ENCODE data around the gene SCD.
A peak's percentile ranks its signal among the peaks of the same experiment; 100 is the strongest.
"Not testable (repeated sequence)": the region's sequence is repeated elsewhere in the genome, so short reads cannot be mapped to it uniquely, and the experiment has no call there.

Gene SCD

DNA sequence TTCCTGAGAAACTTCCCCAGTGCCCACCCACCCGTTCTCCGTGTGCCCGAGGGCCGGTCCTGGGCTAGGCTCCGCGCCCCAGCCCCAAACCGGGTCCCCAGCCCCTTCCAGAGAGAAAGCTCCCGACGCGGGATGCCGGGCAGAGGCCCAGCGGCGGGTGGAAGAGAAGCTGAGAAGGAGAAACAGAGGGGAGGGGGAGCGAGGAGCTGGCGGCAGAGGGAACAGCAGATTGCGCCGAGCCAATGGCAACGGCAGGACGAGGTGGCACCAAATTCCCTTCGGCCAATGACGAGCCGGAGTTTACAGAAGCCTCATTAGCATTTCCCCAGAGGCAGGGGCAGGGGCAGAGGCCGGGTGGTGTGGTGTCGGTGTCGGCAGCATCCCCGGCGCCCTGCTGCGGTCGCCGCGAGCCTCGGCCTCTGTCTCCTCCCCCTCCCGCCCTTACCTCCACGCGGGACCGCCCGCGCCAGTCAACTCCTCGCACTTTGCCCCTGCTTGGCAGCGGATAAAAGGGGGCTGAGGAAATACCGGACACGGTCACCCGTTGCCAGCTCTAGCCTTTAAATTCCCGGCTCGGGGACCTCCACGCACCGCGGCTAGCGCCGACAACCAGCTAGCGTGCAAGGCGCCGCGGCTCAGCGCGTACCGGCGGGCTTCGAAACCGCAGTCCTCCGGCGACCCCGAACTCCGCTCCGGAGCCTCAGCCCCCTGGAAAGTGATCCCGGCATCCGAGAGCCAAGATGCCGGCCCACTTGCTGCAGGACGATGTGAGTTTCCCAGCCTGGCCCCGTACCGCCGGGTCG, at the start of gene SCD:
Gene SCD, plus strand, starts transcription at position 469 of the 803 bp plus-strand sequence. Its CDS starts 272 bp downstream, at position 741.
- DNase-seq = peak; percentile 93

DNA sequence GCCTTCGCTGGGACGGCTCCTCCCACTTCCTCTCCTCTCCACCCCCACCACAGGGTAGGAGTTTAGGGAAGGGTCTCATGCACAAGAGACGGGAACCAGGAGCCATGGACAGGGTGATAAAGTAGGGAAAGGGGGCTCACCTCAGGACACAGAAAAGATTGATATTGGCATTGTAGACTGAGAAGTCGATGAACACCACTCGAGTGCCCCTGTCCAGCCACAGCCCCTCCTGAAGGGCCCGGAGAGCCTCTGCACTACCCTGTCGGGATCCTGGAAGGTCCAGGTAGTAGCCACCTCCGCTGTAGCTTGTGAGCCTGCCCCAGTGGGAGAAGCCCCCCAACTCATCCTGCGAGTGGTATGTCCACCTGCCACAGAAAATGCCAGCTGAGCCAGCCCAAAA, 49.8 kb upstream of the SCD start:
- DNase-seq = no peak

GRCh38 chr10:100301123-100301522, 45.9 kb upstream of the SCD start:
- not testable (repeated sequence) for DNase-seq

- DNase-seq = peak; percentile 44
Measured at GRCh38 chr10:100303724-100304319, 43.2 kb upstream of the SCD start.

GRCh38 chr10:100304414-100304813, 42.6 kb upstream of the SCD start:
- no peak for DNase-seq

GRCh38 chr10:100306861-100307260, 40.2 kb upstream of the SCD start:
- no peak for DNase-seq

DNA sequence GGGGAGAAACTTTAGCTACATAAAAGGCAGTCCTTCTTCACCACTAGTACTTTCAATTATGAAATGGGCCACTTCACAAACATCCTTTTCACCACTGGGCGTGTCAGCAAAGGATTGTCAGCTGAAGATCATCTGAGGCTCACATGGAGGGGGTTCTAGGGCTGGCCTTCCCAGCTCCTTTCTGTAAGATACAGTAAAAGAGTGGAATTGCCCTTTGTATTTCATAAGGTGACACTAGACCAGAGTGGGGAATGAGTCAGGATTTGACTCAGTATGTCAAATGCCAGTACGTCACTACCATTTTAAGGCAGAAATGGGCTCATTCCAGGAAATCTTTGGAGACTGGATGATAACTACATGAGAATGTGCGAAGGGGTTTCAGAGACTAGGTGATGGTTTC, 39.3 kb upstream of the SCD start:
- DNase-seq = peak; percentile 80

- DNase-seq = no peak
Measured at GRCh38 chr10:100311298-100311697, 35.7 kb upstream of the SCD start.

- no peak for DNase-seq
Measured at GRCh38 chr10:100315615-100316014, 31.4 kb upstream of the SCD start.

DNA sequence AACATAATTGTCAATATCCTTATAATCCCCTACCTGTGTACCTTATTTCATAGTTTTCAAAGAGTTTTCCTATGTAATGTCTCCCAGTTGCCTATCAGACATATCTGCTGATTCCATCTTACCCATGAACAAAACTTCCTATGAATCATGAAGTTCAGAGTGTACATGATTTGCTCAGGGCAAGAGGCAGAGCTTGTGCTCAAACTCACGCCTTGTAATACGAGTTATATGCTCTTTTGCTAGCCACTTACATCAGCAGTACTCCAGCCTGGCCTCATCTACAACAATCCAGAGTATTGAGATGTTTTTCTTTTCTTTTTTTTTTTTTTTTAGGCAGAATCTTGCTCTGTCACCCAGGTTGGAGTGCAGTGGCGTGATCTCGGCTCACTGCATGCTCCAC, 28.8 kb upstream of the SCD start:
- DNase-seq = no peak

GRCh38 chr10:100319707-100320402, 27.2 kb upstream of the SCD start:
- no peak for DNase-seq

DNA sequence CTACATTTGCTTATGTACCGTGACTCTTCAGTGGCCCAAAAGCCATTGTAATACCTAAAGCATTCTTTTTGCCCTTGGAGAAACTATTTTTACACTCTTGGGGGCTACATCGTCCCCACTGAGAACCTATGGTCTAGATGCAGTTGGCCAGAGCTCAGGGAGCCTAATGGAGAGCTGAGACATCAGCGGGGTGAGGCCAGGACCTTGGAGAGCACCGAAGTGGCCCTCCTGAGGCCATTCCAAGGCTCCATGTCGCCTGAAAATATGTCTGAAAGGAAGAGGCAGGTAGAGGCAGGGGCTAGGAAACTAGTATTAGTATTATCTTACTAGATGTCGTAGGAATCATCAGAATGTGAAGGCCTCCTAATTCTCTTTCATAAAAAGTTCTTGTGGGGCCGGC, 21.9 kb upstream of the SCD start:
- DNase-seq = no peak

DNA sequence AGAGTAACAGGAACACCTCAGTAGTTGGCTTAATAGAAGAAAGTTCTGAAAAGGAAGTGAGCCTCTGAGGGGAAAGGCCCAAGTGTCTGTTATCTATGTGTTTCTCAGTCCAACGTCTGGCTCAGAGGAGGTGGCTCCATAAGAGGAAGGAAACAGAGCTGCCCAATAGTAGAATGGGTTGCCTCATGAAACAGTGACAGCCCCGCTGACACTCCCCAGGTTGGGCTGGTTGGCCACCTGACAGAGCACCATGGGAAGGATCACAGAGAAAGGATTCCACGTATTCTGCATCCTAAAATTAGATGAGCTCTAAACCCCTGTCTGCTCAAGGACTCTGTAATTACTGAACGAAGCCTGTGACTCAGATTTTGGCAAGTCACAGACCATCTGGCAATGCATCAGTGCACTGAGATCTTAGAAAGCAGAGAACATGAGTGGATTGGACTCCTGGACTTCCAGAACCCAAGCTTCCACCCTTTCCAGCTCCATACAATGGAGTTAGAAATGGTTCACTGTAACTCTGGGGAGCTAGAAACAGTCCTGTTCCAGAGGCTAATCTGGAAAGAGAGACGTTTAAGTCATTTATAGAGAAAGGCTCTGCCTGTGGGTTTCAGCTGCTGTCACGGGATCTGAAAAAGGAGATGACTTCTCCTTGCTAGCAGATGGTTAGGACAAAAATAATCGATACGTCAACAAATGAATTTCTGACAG, 19.9 kb upstream of the SCD start:
- DNase-seq = peak; percentile 77

DNA sequence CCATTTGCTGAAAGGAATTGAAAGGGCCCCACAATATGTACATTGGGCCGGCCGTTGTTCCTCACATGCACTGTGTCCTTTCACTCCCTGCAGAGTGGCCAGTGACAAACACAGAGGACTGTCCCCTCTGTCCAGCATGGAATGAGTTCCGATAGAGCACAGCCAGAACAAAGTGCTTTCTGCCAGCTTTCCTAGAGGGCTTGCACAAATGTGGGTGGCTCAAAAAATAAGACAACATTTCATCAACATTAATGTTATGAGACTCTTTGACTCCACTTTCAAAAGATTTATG, 19.4 kb upstream of the SCD start:
- no peak for DNase-seq

GRCh38 chr10:100328198-100328597, 18.8 kb upstream of the SCD start:
- no peak for DNase-seq

DNA sequence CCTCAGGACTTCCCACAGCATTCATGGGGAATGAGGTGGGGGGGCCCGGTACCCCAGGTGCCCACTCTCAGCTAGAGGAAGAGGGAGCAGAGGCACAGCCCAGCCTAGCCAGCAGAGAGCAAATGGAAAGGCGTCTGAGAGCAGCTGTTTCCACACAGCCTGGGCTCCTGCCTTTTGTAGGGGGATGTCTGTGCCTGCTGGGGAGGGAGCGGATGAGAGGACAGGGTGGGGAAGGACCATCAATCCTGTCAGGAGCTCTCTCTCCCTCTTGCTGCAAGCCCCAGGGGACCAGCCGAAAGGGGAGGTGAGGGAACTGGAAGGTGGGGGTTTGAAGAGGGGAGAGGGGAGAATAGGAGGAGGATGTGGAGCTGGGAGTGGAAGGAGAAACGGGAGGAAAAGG, 17.0 kb upstream of the SCD start, which contains the start of gene PKD2L1:
Gene PKD2L1, minus strand, starts transcription at position 150 of the 400 bp plus-strand sequence. Its CDS starts 125 bp downstream, at position 25.
- no peak for DNase-seq

GRCh38 chr10:100333106-100333505, 13.9 kb upstream of the SCD start:
- no peak for DNase-seq

GRCh38 chr10:100333661-100334440, 13.2 kb upstream of the SCD start:
- DNase-seq = no peak

GRCh38 chr10:100334762-100335161, 12.3 kb upstream of the SCD start:
- DNase-seq = no peak

DNA sequence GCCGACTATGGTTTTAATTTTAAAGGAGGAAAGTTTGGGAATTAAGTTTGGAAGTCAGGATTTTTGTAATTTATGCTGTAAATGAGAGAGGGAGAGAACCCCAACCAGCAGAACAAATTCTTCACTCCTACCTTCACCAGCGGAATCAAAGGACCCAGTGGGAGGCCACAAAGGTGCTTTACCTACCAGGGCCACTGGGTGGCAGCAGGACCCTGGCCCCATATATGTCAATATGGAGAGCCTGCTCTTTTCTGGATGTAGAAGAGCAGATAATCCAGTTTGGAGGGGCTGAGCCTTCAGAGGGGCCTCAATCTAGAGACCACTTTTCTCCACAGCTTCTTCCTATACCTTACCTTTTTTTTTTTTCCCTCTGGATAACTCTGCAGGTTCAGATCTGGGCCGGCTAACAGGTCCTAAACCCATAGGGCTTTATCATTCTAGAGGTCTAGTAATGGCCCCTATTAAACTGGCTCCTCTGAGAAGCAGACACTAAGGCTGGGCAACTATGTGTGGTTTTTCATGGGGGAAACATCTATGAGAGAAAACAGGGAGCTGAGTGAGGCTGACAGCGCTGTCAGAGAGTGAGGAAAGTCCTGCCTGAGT, 8.5 kb upstream of the SCD start:
- peak; percentile 83 for DNase-seq

DNA sequence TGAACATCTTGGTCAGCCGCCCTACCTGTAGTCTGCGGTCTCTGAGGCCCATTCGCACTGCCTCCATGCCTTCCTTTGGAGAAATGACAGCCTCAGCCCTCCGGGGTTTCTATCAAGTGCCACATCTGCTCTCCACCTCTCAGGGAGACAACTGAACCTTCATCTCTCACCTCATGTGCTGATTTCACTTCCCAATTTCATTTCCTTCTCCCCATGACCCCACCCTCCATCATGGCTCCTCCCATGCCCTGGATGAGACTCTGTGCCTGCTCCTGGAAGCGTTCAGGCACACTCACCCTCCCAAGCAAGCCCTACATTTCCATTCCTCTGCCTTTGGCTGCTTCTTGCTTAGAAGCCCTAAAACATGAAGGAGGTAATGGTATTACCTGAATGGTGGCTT, 7.8 kb upstream of the SCD start:
- peak; percentile 61 for DNase-seq

Measured in suppressor macrophage treated with lipopolysaccharide for 4 hours (primary cell).